HPDE6-E6E7 (cell line): Measurements from ENCODE around the gene ARMH1.
"Not testable (repeated sequence)": the region's sequence is repeated elsewhere in the genome, so short reads cannot be mapped to it uniquely, and the experiment has no call there.

Source experiments
- DNase-seq: peaks from one replicate; pipeline ENCODE4 v3.0.0; 2011; ENCODE audit warnings: missing footprints; ENCODE audit errors: extremely low spot score

The ARMH1 gene

DNA sequence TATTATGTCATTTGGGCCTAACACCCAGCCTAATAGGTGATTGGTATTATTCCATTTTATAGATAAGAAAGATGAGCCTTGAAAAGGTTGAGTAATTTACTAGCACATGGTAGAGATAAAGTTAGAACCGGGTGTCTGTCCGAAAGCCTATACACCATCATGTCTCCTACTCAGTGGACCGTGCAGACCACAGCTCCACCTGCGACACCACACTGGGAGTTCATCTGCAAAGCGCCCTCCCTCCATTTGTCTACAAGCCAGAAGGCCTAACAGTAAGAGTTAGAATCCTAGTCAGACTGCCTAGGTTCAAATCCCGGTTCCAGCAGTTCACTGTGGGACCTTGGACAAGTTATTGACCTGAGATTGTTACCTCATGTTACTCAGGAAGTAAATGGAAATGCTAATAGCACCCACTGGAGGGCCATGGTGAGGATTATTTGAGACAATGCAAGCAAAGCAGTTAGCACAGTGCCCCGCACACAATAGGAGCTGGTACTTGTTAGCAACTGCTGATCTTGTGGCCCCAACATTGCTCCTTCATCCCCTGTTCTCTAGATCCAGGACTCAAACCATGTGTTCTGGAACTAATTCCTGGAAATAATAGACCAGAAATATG, 20.5 kb downstream of the ARMH1 start:
- DNase-seq, result no peak

DNA sequence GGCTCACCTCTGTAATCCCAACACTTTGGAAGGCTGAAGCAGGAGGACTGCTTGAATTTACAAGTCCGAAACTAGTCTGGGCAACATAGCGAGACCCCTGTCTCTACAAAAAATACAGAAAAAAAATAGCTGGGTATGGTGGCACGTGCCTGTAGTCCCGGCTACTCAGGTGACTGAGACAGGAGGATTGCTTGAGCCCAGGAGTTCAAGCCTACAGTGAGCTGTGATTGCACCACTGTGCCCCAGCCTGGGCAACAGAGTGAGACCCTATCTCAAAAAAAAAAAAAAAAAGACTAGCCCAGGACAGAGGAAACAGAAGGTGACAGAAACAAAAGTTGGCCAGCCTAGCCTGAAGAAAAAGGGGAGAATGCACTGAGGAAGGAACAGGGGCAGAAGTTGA, 21.2 kb downstream of the ARMH1 start:
- no peak for DNase-seq

DNA sequence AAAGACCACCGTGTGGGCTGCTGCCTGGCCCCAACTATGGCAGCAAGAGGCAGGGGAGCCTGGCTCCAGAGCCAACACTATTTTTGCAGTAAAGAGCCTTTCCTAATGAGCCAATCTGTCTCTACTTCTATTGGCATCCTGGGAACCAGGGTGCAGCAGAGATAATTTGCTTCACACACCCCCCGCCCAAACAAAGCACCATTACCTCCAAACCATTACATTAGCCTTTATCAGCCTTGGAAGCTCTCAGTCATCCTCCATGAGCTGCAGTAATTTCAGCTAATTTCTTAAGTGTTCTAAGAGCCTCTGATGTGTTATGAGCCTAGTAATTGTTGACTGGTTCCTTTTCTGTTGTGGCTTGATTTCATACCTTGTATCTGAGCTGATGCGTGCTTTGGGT, 21.6 kb downstream of the ARMH1 start:
- DNase-seq, result no peak

DNA sequence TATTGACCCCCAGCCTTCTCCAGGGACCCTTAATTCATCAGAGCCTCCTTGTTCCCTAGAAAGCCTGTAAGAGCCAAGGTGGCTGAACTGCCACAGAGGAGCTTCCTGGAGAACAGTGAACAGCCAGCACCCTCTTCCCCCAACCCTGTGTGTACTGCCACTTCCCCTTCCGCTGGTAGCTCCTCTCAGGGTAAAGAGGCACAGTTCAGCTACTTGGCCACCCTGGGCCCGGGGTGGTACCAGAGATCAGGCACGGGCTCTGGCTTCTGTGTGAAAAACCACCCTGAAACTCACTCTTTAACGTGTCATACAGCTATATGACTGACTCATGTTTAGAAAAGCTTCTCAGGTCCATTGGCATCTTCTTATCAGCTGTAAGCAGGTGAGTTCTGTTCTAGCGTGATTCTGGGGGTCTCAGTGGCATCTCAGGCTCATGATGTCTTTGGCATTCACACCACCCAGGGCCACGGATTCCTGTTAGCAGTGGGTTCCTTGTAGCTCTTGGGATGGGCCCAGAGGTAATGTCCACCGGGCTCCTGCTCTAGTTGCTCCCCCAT, 22.4 kb downstream of the ARMH1 start:
- DNase-seq, result no peak

DNA sequence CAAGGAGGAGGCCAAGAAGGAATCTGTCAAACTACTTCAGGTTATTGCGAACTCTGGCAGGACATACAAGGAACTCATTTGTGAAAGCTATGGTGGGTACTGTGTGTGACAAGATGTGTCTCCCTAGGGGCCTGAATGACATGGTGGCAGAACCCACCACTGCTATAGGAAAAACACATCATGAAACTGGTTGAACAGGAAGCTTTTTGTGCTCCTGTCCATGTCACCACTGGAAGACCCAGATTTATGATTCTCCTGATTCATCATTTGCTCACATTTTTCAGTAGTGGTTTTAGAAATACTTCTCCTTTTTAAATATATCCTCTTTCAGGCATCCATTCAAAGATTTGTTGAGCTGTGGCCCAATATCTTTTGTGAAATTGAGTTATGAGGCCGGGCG, 23.6 kb downstream of the ARMH1 start:
- no peak for DNase-seq

DNA sequence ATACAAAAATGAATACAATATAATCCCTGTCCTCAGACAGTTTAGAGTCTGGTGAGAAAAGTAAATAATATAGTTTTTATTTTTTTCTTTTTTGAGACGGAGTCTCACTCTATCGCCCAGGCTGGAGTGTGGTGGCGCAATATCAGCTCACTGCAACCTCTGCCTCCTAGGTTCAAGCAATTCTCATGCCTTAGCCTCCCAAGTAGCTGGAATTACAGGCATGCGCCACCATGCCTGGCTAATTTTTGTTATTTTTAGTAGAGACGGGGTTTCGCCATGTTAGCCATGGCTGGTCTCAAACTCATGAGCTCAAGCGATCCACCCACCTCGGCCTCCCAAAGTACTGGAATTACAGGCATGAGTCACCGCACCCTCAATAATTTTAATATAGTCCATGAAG, 24.9 kb downstream of the ARMH1 start:
- DNase-seq, result not testable (repeated sequence)

DNA sequence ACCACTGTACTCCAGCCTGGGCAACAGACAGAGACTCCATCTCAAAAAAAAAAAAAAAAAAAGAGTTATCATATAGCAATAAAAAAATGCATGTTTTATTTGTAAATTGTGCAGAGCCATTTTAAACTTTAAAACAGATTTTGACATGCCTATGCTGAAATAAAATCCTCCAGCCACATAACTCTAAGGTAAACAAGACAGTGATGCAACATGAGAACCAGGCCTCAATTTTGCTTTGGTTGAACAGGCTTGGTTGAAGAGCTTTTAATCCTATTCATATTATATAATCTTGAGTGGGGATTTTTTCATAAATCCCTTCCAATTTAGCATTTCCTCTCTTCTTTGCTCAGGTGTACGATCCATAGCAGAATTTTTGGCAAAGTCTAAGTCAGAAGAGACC, 26.1 kb downstream of the ARMH1 start:
- DNase-seq, result no peak

DNA sequence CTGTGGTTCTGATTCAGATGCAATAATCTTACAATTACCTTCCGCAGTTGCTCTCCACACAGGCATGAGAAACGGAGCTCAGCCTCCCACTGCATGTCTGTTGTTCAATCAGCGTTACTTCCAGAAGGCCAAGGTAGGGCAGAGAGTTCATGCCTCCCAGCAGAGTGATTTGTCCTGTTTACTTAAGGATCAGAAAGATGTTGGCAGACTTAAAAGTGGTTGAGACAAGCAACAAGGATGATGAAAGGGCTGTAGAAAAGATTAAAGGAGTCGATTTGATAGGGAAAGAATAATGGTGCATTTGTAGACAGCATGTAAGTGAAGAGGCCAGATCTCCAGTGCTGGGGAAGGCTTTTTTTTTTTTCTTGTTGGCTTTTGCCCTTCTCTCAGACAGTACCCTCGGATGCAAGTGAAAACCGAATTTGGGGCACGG, 26.6 kb downstream of the ARMH1 start:
- no peak for DNase-seq

DNA sequence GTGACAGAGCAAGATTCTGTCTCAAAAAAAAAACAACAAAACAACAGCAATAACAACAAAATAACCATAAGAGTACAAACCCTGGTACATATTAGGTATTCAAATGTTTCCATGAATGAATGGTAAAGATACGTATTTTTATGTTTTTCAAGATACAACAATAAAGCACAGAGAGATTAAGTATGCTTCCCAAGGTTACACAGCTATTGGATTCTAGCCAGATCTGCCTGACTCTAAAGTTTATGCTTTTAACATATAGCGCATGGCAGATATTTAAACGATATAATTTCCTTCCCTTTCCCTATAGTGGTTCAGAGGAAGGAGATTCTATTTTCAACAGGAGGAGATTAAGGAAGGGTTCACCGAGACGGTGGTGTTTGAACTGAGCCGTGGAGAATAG, 31.0 kb downstream of the ARMH1 start:
- DNase-seq, result no peak

DNA sequence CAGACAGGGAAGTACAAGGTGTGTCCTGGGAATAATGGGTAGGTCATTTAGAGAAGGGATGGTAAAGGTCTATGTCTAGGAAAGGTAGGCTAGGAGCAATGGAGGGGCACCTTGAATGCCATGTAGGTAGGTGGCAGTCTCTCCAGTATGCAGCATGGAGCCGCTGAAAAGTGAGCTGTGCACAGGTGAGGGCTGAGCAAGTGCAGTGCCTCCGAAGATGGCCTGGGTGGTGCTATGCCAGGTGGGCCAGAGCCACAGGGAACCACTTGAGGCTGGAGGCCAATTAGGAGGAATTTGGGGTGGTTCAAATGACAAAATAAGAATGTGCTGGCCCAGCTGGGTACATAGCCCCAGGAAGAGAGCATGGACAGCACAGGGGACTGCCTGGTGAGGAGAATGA, 31.4 kb downstream of the ARMH1 start:
- no peak for DNase-seq

DNA sequence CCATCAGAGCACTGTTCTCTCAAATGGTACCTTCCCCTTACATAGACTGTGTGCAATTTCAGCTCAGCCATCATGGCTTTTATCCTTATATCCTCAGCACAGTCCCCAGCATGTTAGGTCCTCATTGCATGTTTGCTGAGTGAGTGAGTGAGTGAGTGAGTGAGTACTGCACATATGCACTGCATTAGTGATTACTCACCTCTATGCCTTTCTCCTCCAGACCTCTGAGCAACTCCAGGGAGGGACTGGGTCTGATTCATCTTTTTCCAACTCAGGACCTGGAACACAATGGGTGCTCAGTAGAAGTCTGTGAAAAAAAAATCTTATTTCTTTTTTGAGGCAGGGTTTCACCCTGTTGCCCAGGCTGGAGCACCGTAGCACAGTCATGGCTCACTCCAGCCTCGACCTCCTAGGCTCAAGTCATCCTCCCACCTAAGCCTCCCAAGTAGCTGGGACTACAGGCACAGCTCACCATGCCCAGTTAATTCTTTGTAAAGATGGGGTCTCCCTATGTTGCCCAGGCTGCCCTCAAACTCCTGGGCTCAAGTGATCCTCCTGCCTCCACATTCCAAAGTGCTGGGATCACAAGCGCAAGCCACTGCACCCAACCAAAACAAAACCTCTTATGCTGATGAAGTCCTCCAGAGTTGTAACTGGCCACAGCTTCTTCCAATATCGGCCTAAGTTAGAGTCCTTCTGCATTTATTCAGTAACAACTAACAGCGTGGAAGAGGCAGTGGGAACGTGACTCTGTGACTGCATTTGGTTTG, 32.8 kb downstream of the ARMH1 start:
- peak; percentile 95 for DNase-seq

DNA sequence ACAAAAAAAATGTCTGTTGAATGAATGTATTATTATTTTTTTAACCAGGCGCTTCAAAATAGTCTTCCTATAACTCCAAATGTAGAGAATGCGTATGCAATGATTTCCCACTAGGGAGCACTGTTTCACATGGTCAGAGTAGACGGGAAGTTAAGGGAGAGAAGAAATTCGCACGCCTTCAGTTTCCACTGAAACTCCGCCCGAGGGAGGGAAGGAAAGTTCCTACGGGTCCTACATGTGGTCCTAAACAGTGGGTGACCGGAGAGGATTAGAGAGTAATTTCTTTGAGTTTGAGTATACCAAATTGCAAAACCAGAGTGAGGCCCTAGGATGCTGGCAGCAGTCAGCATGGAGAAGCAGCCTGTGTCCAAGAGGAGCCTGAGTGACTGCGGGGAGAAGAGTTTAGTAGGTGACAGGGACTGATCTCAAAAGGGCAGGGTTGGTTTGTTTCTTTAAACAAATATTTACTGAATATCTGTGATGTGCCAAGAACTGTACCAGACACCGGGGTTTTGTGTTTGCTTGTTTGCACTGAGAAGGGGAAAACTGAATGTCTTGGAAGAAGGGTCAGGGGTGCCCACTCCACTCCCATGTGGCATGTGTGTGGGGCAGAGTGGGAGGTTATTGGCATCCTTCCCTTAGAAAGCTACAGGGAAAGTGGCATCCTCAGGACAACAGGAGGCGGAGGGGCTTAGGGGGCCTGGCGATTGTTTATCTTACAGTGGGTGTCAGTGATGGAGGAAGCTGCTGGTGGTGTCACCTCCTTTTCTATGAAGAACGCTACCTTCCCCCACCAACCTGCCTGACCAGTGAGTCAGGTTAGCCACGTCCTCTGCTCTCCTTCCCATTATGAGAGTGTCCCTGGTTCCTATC, 33.7 kb downstream of the ARMH1 start:
- DNase-seq, result no peak

DNA sequence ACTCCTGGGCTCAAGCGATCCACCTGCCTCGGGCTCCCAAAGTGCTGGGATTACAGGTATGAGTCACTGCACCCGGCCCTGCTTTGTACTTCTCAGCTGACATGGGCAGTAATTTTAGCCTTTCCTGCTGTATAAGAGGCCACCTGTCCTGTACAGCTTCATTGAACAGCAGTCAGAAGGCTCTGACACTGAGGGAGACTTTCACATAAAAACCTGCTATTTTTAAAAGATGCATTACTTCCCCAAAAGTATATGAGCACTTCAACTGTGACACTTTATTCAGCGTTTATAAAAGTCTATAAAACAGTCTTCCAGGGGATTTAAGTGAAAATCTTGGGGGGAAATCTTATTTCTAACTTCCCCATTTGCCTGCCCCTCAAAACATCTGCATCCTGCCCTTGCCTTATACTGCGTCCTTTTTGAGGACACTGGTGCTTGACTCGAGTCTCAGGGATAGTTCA, 38.8 kb downstream of the ARMH1 start:
- DNase-seq, result no peak

DNA sequence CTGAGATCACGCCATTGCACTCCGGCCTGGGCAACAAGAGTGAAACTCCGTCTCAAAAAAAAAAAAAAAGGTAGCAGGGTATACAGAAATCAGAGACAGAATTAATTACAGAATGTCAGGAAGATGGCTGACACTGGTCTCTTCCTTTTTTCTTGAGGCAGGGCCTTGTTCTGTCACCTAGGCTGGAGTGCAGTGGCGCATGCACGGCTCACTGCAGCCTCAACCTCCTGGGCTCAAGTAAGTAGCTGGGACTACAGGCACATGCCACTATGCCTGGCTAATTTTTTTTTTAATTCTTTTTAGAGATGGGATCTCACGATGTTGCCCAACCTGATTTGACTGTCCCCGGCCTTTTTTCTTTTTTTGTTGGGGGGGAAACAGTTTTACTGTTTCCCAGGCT, 40.0 kb downstream of the ARMH1 start:
- DNase-seq, result no peak

DNA sequence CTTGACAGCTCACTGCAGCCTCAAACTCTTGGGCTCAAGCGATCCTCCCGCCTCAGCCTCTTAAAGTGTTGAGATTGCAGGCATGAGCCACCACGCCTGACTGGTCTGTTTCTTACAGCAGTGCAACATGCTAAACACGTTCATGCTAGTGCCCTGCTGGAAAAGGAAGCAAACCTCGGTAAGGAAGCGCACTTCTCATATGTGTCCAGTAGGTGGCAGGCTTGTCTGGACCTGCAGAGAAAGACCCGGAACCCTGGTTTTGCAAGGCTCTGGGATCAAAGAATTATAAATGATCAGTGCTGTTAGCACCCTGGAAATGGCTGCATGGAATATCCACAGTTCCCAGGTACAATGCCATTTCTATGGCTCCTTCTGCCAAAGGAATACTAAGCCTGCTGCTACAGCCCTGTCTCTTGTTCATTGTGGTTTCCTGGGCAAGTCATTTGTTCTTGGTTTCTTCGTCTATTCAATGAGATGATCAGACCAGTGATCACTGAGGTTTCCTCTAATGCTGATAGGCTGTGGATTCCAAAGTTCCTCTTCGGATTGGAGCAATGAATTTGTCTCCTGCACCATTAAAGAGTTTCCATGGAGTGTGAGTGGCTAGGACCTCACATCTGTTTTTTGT, 40.5 kb downstream of the ARMH1 start:
- peak; percentile 70 for DNase-seq

DNA sequence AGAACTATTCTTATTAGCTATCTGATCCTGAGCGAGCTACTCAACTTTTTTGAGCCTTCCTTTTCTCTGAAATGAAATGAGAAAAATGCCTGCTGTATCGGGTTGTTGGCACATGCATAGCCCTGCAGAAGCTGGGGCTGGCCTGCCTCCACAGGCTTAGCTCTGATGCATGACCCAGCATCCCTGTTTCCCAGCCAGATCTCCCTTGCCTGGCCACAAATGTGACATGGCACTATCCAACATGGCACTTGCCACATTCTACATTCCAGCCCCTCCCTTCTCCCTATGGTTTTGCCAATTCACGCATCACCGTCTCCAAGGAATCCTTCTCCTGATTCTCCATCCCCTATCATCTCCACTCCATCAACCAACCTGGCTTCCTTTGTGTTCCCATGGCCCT, 42.6 kb downstream of the ARMH1 start:
- no peak for DNase-seq

DNA sequence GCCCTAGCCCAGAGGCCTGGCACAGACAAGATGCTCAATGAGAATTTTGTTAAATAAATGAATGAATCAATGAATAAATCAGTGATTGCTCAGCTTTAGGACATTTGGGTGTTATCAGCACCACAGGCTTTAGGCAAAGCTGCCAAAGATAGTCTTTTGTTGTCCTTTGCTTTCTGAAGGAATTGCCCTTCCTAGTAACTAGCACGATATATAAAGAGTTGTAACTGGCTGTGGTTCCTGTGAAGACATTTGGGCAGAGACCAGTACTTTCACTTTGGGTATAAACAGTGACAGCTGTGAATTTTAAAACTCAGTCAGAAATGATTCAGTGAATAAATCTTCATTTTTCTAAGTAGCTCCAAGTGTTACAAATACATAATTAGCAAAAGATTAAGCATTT, 43.1 kb downstream of the ARMH1 start:
- no peak for DNase-seq

DNA sequence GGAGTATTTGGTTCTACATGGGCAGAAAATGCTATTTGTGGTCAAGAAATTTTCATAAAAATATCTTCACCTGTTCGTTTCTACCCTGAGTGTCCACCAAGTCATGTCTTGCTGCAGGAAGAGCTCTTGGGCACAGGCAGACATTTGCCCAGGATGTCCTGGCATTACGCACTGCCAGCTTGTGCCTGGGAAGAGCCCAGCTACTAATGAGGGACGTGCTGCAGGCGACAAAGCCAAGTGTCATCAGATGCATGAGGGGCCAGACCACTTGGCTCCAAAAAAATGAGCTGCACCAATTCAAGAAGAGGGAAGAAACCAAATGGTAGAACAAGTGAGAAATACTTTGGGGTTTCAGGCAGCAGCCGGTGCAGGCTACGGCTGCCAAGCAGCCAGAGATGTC, 43.6 kb downstream of the ARMH1 start:
- no peak for DNase-seq

DNA sequence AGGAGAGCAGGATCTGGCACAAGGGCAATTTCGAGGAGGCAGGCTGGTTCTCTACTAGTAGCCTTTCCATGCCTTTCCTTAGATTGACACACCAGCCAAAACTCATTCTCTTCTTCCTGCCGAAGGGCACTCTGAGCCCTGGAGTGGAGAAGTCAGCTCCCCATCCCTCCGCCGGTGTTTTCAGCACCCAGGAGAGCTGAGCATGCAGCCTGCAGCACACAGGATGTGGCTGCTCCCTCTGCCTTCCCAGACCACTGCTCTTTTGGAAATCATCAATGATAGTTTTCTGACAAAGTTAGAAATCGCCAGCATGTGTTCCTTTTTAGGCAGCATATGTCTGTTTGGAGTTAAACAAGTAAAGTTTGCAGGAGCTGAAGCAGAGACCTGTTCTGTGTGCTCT, 44.8 kb downstream of the ARMH1 start:
- no peak for DNase-seq

DNA sequence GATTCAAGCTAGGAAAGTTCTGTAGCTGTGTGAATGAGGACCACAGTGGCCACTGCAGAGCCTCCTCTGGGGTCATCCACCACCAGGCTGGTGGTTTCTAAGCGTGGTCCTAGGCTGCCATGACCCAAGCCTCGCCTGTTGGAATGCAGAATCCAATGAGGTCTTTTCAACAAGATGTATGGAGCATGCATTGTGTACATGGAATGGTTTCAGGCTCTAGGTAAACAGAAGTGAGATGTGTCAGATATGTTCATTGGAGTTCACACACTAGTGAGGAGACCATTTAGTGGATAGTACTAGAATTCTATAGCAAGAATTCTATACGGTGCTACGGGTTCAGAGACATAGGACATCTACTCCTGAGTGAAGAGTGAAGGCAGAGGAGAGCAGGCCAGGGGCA, 45.8 kb downstream of the ARMH1 start:
- DNase-seq, result no peak

DNA sequence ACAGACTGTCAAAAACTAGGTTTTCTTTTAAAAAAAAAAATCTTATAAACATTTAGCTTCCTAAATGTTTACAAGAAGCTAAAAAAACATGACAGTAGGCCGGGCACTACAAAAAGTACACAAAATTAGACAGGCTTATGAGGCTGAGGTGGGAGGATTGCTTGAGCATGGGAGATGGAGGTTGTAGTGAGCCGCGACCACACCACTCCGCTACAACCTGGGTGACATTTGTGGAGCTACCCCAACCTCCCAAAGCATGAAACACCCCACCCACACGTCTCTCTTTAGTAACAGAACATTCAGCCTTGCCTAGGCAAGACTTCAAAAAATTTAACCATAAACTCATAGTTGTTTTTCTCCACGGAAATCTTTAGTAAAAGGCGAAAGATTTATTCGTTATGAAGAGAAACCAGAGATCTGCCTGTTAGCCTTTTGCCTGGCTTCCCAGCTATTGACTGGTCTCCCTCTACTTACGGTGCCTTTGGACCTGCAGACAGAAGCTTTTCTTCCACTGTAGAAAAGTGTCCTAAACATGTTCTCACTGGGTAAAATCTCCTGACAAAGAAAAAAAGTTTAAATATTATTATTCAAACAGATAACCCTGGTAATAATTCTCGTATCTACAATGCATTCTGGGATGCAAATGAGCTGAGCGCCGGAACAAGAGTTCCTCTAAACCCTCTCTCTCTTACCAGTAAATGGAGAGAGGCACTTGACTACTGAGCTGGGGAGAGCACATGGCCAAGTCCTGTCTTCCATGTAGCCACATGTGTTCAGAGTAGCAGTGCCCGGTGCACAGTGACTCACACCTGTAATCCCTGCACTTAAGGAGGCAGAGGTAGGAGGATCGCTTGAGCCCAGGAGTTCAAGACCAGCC, 47.2 kb downstream of the ARMH1 start:
- DNase-seq, result peak; percentile 90
